ENCODE measurements around the gene UGT3A1.
"Not testable (repeated sequence)": the region's sequence is repeated elsewhere in the genome, so short reads cannot be mapped to it uniquely, and the experiment has no call there.

The UGT3A1 gene

DNA sequence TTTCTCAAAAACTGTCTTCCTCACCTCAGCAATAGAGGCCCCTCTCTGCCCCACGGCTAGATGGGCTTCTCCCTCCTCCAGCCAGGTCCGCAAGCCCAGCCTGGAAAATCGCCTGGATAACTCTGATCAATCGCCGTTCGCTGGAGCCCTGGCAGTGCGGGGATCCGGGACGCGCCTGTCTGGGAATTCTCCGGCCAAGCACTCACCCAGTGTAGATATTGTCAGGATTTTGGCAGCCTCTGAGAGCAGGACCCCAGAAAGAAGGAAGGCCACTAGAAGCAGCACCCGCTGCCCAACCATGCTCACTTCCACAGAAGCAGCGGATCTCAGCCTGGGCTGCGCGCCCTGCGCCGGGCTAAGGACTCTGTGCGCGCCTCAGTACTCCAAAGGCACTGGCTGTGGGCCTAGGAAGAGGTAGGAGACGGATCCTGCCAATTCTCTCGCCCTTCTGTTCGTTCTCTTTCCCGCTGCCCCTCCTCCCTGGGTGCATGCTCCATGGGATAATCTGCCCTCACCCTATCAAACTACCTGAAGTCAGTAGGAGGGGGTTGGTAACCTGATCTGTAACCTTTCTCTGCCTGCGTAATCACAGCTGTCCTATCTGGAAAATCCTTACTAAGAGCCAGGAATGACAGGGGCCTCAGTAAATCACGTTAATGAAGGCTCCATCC, at the start of gene UGT3A1:
UGT3A1 (minus strand) TSS at position 450 of the 671 bp plus-strand sequence; CDS start at position 300, 150 bp downstream.
- no peak within 1 kb of the TSS for H3K27ac Mint-ChIP-seq
- H3K27me3 Mint-ChIP-seq, result peaks cover 23% of the 10 kb centered on the region
- no peaks in the 10 kb centered on the region for H3K36me3 Mint-ChIP-seq (ENCODE audit: low read depth)
- no peak within 1 kb of the TSS for H3K4me3 Mint-ChIP-seq
- no peaks in the 10 kb centered on the region for H3K9me3 Mint-ChIP-seq
- H3K4me1 Mint-ChIP-seq (ENCODE audit: low read depth), result no peaks in the 10 kb centered on the region

- Mint-ChIP-seq H3K27ac (no peak overlapping the region), H3K36me3 (ENCODE audit: low read depth) (no peaks in the 10 kb centered on the region), H3K4me3 (no peak overlapping the region), H3K4me1 (ENCODE audit: low read depth) (no peaks in the 10 kb centered on the region), H3K9me3 (no peaks in the 10 kb centered on the region), H3K27me3 (peaks cover 8% of the 10 kb centered on the region)
Observed at GRCh38 chr5:36035696-36036095, 44.5 kb upstream of the UGT3A1 start.

GRCh38 chr5:36034536-36035134, 43.4 kb upstream of the UGT3A1 start:
- not testable (repeated sequence) for H3K4me3 Mint-ChIP-seq; H3K4me1 Mint-ChIP-seq (ENCODE audit: low read depth); H3K36me3 Mint-ChIP-seq (ENCODE audit: low read depth); H3K27ac Mint-ChIP-seq; H3K9me3 Mint-ChIP-seq
- peaks cover 10% of the 10 kb centered on the region for H3K27me3 Mint-ChIP-seq

DNA sequence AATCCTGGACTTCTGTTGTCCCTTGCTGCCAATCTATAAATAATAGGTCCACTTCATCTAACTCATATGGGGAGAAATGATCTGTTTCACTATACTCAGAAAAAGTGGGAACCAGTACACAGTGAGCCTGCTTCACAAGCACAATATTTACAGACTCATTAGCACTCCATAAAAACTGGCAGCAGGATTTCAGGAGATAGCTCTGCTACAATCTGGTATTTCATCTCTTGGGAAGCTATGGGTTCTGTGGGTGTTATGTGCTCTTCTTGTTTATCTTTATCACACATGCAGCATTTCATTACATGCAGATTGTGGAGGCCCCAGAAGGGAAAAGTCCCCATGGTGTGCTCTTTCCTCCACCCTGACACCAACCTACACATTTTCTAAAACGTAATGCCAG, 42.3 kb upstream of the UGT3A1 start:
- Mint-ChIP-seq H3K36me3 (ENCODE audit: low read depth) (no peaks in the 10 kb centered on the region), H3K27ac (no peak overlapping the region), H3K4me3 (no peak overlapping the region), H3K4me1 (ENCODE audit: low read depth) (no peaks in the 10 kb centered on the region), H3K9me3 (no peaks in the 10 kb centered on the region), H3K27me3 (peaks cover 10% of the 10 kb centered on the region)

- no peak overlapping the region for H3K27ac Mint-ChIP-seq
- H3K9me3 Mint-ChIP-seq, result no peaks in the 10 kb centered on the region
- peaks cover 10% of the 10 kb centered on the region for H3K27me3 Mint-ChIP-seq
- H3K36me3 Mint-ChIP-seq (ENCODE audit: low read depth), result no peaks in the 10 kb centered on the region
- H3K4me3 Mint-ChIP-seq, result no peak overlapping the region
- H3K4me1 Mint-ChIP-seq (ENCODE audit: low read depth), result no peaks in the 10 kb centered on the region
Observed at GRCh38 chr5:36033047-36033446, 41.9 kb upstream of the UGT3A1 start.

- H3K4me3 Mint-ChIP-seq, result no peak overlapping the region
- H3K27me3 Mint-ChIP-seq, result peaks cover 2% of the 10 kb centered on the region
- H3K36me3 Mint-ChIP-seq (ENCODE audit: low read depth), result no peaks in the 10 kb centered on the region
- H3K9me3 Mint-ChIP-seq, result no peaks in the 10 kb centered on the region
- H3K4me1 Mint-ChIP-seq (ENCODE audit: low read depth), result no peaks in the 10 kb centered on the region
- H3K27ac Mint-ChIP-seq, result no peak overlapping the region
Observed at GRCh38 chr5:36031223-36031622, 40.0 kb upstream of the UGT3A1 start.

DNA sequence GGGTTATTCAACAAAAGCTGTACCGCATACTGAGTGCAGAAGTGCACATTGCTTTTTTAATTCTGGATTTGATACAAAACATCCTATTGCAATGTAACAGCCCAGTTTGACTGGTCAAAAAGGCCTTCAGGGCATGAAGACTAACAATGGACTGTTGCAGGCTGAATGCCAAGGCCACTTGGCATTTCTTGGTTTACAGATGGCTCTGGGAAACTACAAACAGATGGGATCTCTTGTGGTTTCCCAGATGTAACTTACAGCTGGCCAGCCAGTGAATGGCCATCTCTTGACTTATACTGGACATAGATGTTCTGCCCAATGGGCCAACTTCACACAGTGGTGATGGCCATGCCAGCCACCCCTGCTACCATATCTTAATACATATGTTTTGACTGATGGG, 38.7 kb upstream of the UGT3A1 start:
- no peak overlapping the region for H3K4me3 Mint-ChIP-seq
- no peaks in the 10 kb centered on the region for H3K36me3 Mint-ChIP-seq (ENCODE audit: low read depth)
- H3K27ac Mint-ChIP-seq, result no peak overlapping the region
- H3K27me3 Mint-ChIP-seq, result peaks cover 2% of the 10 kb centered on the region
- H3K9me3 Mint-ChIP-seq, result peaks cover 4% of the 10 kb centered on the region
- H3K4me1 Mint-ChIP-seq (ENCODE audit: low read depth), result no peaks in the 10 kb centered on the region

DNA sequence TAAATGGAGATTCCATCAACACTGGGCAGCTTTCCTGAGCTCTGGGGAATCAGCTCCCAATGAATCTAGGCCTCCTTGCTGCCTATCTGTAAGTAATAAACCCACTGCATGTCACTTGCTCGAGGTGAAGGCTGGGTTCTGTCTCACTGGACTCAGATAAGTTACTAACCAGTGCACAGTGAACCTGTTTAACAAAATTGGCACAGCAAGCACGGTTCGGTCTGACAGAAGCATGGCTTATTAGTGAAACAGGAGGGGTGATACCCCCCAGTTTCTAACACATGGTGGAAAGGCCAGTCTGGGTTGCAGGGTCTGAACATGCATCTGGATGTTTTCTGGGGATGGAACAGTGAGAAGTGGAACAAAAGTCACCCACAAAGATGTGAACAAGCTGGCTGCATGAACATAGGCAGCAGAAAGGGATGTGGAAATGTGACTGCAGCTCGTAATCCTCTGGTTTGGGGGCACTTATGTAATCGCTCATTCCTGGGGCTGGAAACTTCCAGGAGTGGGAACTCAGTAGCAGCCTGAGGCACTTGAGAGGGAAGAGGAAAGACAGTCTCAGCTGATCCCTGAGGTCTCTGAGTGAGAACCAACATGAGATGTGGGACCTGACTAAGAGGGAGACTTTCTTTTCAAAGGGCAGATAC, 37.8 kb upstream of the UGT3A1 start:
- Mint-ChIP-seq H3K36me3 (ENCODE audit: low read depth) (no peaks in the 10 kb centered on the region), H3K9me3 (peaks cover 7% of the 10 kb centered on the region), H3K27me3 (peaks cover 2% of the 10 kb centered on the region), H3K4me1 (ENCODE audit: low read depth) (no peaks in the 10 kb centered on the region), H3K4me3 (no peak overlapping the region), H3K27ac (no peak overlapping the region)

DNA sequence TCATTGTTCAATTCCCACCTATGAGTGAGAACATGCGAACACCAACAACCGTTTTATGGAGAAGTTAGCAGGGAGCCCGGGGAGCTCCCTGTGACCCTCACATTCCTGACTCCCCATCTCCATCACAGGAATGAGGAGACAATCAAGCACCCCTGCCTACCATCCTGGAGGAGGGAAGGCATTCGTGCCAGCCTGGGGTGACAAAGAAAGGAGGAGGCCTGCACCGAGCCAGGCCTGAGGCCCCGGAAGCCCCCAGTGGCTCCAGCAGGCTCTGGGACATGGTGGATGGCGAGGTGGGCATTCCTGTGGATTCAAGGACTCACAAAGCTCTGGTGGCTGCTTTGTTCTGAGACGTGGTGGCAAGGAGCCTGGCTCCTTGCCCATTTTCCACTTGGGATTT, 36.5 kb upstream of the UGT3A1 start:
- peaks cover 7% of the 10 kb centered on the region for H3K9me3 Mint-ChIP-seq
- H3K4me1 Mint-ChIP-seq (ENCODE audit: low read depth), result no peaks in the 10 kb centered on the region
- H3K27ac Mint-ChIP-seq, result no peak overlapping the region
- H3K4me3 Mint-ChIP-seq, result no peak overlapping the region
- H3K27me3 Mint-ChIP-seq, result peaks cover 2% of the 10 kb centered on the region
- H3K36me3 Mint-ChIP-seq (ENCODE audit: low read depth), result no peaks in the 10 kb centered on the region

GRCh38 chr5:36026706-36027465, 35.7 kb upstream of the UGT3A1 start:
- H3K36me3 Mint-ChIP-seq (ENCODE audit: low read depth), result no peaks in the 10 kb centered on the region
- H3K4me3 Mint-ChIP-seq, result no peak overlapping the region
- no peak overlapping the region for H3K27ac Mint-ChIP-seq
- H3K9me3 Mint-ChIP-seq, result peaks cover 7% of the 10 kb centered on the region
- H3K4me1 Mint-ChIP-seq (ENCODE audit: low read depth), result no peaks in the 10 kb centered on the region
- peaks cover 2% of the 10 kb centered on the region for H3K27me3 Mint-ChIP-seq

DNA sequence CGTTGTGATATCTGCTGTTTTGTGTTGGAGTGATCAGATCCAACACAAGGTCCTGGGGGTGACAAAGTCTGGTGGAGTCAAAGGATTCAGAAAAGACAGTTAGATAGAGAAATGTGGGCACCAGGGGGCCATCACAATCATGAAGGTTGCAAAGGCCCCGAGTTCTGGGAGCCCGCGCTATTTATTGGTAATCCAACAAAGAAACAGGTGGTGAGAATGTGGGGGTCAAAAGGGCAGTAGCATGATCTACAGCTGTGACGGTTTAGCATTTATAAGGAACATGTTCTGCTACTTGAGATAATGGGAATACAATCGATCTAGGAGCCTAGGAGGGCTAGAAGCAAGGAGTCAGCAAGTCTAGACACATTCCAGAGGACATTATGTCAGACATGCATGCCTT, 31.1 kb upstream of the UGT3A1 start:
- H3K4me3 Mint-ChIP-seq; H3K4me1 Mint-ChIP-seq (ENCODE audit: low read depth); H3K27me3 Mint-ChIP-seq; H3K27ac Mint-ChIP-seq; H3K36me3 Mint-ChIP-seq (ENCODE audit: low read depth); H3K9me3 Mint-ChIP-seq: not testable (repeated sequence)

DNA sequence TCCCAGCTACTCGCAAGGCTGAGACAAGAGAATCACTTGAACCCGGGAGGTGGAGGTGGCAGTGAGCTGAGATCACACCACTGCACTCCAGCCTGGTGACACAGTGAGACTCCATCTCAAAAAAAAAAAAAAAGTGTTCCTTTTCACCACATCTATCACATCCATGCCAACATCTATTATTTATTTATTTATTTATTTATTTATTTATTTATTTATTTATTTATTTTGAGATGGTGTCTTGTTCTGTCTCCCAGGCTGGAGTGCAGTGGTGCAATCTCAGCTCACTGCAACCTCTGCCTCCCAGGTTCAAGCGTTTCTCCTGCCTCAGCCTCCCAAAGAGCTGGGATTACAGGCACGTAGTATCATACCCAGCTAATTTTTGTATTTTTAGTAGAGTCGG, 28.4 kb upstream of the UGT3A1 start:
- peaks cover 11% of the 10 kb centered on the region for H3K9me3 Mint-ChIP-seq
- H3K4me3 Mint-ChIP-seq; H3K27me3 Mint-ChIP-seq; H3K27ac Mint-ChIP-seq; H3K36me3 Mint-ChIP-seq (ENCODE audit: low read depth); H3K4me1 Mint-ChIP-seq (ENCODE audit: low read depth): not testable (repeated sequence)

DNA sequence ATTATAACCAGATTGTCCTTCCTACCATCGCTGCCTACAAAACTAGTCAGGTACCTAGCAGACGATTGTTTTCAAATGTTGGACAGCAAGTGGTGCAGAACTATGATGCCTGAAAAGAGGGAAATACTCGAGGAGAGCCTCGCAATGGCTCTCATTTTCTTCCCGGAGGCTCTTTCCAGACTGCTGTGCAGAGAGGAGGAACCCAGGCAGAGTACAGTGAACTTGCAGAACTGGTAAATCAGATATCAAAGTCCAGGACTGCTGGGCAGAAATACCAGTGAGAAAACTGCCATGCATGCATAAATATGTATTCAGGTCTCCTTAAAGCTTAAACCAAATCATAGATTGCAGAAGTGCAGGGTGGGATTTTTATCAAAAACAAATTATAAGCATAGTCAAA, 26.4 kb upstream of the UGT3A1 start:
- H3K27ac Mint-ChIP-seq, result no peak overlapping the region
- H3K9me3 Mint-ChIP-seq, result peaks cover 20% of the 10 kb centered on the region
- H3K4me1 Mint-ChIP-seq (ENCODE audit: low read depth), result no peaks in the 10 kb centered on the region
- H3K36me3 Mint-ChIP-seq (ENCODE audit: low read depth), result peaks cover 4% of the 10 kb centered on the region
- H3K4me3 Mint-ChIP-seq, result no peak overlapping the region
- no peaks in the 10 kb centered on the region for H3K27me3 Mint-ChIP-seq

DNA sequence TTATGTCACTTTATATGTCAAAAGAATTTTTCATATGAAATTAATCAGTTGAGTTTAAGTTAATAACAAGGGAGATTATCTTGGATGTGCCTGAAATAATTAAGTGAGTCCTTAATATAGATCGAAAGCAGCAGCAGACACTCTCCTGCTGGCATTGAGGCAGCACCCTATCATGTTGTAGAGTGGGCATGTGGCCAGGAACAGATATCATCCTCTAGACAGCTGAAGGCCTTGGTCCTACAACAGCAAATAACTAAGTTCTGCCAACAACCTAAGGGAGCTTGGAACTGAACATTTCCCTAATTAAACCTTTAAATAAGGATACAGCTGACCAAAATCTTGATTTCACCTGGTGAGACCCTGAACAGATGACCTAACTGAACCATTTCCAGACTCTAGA, 25.8 kb upstream of the UGT3A1 start:
- H3K4me1 Mint-ChIP-seq (ENCODE audit: low read depth), result no peaks in the 10 kb centered on the region
- H3K27me3 Mint-ChIP-seq, result no peaks in the 10 kb centered on the region
- H3K4me3 Mint-ChIP-seq, result no peak overlapping the region
- no peak overlapping the region for H3K27ac Mint-ChIP-seq
- peaks cover 6% of the 10 kb centered on the region for H3K36me3 Mint-ChIP-seq (ENCODE audit: low read depth)
- H3K9me3 Mint-ChIP-seq, result peaks cover 22% of the 10 kb centered on the region

GRCh38 chr5:36013182-36013581, 22.0 kb upstream of the UGT3A1 start:
- H3K4me1 Mint-ChIP-seq (ENCODE audit: low read depth), result no peaks in the 10 kb centered on the region
- no peak overlapping the region for H3K27ac Mint-ChIP-seq
- H3K4me3 Mint-ChIP-seq, result no peak overlapping the region
- H3K27me3 Mint-ChIP-seq, result no peaks in the 10 kb centered on the region
- peaks cover 6% of the 10 kb centered on the region for H3K36me3 Mint-ChIP-seq (ENCODE audit: low read depth)
- peaks cover 35% of the 10 kb centered on the region for H3K9me3 Mint-ChIP-seq
